Activated CD8-positive, alpha-beta memory T cell treated with anti-CD3 and anti-CD28 coated beads for 24 hours (primary cell): ENCODE results near the gene DHX16.
A peak's percentile ranks its signal among the peaks of the same experiment; 100 is the strongest.
"Not testable (repeated sequence)": the region's sequence is repeated elsewhere in the genome, so short reads cannot be mapped to it uniquely, and the experiment has no call there.

Source experiments
- DNase-seq: peaks from one replicate; pipeline ENCODE4 v3.0.0-alpha.2; 2020

Gene DHX16

DNA sequence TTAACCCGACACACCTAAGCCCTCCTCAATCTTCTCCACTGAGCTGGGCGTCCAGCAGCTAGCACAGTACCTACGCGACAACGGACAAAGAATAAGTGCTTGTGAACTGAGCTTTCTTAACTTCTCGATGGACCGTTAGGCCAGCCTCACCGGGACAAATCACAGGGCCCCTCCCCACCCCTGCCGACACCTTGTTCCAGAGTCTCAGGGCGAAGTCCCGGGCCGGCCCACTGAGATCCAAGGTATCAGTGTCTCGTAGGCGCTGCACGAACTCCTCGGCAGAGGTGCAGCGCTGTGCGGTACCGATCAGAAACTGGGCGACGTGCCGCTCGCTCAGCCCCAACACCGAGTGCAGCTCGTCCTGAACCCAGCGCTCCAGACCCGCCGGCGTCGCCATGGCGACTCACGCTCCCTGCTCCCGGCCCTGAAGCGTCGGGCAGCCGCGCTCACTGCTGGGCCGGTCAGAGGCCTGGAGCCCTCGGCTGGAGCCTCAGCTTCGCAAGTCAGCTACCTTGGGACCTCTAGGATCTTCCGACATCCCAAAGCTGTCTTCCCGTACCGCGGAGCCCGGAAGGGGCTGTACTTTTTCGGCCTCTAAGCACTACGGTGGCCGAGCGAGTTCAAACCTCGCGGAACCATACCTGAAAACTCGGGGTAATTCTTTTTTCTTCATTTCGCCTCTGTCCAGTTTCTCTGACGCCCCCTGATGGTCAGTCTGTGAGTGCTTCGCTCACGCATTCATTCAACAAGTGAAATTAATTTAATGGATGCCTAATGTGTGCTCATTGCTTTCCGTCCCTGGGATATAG is at the start of gene DHX16:
DHX16 (minus strand) TSS at position 562 of the 809 bp plus-strand sequence; CDS start at position 397, 165 bp downstream.
- peak; percentile 94 for DNase-seq

DNA sequence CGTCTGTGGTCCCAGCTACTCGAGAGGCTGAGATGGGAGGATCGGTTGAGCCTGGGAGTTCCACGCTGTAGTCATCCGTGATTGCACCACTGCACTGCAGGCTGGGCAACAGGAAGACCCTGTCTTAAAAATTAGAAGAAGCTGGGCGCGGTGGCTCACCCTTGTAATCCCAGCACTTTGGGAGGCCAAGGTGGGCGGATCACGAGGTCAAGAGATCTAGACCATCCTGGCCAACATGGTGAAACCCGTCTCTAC is 49.1 kb upstream of the DHX16 start:
- DNase-seq: peak; percentile 72

DNA sequence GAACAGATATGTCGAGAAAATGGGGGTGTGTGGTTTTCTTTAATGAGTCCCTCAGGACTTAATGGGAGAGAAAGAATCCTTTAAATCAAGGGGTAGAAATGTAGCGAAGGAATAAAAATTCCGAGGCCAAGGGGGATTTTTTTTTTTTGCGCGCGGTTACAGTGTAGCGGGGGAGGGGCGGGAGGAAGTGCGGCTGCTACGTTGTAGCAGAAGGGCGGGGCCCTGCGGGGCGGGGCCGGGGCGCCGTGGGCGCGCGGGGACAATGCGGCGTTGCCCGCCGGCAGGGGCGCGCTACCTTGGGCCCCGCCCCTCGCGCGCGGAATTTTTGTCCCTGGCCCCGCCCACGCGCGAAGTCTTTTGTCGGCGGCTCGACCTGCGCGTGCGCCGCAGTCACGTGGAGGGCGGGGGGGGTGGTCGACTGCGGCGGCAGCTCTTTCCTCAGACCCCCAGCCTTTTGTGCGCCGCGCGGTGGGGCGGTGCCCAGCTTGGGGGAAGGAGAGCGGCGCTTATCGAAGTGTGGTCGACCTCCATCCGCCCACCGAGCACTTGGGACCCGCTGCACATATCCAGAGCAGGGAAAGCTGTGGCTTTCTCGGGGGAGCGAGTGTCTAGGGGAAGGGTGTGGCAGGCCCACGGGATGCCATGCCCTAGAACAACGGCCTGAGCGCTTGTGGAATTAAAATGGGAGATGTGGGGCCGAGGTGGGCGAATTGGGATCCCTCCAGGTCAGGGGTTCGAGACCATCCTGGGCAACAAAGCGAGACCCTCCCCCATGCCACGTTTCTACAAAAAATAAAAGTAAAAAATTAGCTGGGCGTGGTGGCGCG is 48.6 kb upstream of the DHX16 start:
- peak; percentile 98 for DNase-seq

DNA sequence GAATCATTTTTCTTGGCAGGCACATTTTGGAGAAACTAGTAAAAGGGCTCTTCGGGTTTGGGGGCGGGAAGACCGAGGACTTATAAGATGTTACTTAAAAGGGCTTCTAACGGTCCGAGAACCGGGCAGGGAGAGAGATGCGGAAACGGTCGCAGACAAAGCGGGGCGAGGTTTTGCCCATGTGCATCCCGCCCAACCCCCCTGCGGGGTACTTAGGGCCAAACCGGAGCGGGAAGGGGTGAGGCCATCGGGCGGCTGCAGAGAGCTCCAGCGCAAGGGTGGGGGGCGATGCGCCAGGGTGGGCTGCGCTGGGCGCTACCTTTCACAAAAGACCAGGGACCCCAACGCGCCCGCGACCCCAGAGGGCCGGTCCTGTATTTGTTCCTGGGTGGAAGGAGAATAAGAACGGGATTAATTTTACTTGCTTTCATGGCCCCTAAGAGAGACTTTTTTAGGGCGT is 48.0 kb upstream of the DHX16 start:
- DNase-seq: peak; percentile 89

DNA sequence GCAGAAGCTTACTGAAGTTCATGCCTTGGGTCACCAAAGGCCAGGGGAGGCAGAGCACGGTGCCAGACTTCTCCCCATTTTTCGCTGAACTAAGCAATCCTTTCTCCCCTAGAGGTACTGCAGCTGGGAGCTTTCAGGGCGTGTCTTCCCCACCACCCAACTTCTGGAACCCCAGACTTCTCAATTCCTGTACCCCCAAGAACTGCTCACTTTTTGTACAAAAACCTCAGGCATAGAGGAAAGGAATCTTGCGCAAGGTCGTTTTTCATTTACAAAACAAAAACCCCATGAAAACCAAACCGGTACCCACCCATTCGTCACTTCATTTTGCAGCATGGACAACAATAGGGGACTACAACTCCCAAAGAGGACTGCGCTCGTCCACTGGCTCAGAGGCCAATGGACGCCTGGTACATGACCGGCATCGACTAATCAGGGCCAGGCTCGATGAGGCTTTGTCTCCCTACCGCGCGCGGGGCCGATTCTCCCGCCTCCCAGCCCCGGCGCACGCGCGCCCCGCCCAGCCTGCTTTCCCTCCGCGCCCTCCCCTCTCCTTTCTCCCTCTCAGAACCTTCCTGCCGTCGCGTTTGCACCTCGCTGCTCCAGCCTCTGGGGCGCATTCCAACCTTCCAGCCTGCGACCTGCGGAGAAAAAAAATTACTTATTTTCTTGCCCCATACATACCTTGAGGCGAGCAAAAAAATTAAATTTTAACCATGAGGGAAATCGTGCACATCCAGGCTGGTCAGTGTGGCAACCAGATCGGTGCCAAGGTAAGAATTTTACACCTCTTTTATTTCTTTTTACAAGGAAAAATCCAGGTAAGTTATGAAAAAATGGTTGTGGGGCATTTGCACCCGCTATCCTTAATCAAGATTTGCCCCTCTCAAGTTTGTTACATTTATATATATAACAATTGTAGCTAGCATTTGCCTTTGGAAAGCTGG is 47.3 kb upstream of the DHX16 start, which contains the start of gene TUBB:
TUBB (plus strand) TSS at position 562 of the 947 bp plus-strand sequence; CDS start at position 717, 155 bp downstream.
- DNase-seq: peak; percentile 97

DNA sequence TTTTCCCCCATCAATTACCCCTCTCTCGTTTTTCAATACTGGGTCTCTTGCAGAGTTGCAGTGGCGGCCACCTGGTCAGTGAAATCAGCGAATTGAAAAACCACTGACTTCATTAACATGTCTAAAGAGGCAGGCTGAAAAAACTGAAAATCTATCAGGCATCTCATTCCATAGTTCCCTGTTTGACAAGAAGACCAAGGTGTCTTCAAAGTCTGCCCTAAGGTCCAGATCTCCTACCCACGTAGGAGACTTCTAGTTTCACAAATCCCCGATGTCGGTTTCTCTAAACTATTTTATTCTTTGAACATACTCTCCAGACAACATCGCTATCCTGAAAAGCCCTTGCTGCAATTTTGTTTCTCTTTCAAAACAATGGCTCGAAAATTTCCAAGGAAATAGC is 46.5 kb upstream of the DHX16 start:
- no peak for DNase-seq

DNA sequence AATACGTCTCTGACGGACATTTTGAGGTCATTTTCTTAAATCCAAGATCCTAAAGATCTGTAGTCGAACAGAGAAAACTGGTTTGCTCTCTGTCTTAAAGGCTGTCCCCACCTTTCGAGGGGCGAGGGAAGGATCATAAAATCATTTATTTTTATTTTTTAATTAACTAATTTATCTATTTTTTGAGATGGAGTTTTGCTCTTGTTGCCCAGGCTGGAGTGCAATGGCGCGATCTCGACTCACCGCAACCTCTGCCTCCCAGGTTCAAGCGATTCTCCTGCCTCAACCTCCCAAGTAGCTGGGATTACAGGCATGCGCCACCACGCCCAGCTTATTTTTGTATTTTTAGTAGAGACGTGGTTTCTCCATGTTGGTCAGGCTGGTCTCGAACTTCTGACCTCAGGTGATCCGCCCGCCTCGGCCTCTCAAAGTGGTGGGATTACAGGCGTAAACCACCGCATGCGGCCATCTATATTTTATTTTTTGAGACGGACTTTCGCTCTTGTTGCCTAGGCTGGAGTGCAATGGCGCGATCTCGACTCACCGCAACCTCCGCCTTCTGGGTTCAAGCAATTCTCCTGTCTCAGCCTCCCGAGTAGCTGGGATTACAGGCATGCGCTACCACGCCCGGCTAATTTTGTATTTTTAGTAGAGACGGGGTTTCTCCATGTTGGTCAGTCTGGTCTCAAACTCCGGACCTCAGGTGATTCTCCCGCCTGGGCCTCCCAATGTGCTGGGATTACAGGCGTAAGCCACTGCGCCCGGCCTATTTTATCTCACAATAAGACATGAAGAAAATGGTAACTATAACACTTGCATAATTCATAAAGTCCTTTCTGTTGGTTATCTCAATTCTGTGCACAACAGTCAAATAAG is 45.3 kb upstream of the DHX16 start:
- not testable (repeated sequence) for DNase-seq

DNA sequence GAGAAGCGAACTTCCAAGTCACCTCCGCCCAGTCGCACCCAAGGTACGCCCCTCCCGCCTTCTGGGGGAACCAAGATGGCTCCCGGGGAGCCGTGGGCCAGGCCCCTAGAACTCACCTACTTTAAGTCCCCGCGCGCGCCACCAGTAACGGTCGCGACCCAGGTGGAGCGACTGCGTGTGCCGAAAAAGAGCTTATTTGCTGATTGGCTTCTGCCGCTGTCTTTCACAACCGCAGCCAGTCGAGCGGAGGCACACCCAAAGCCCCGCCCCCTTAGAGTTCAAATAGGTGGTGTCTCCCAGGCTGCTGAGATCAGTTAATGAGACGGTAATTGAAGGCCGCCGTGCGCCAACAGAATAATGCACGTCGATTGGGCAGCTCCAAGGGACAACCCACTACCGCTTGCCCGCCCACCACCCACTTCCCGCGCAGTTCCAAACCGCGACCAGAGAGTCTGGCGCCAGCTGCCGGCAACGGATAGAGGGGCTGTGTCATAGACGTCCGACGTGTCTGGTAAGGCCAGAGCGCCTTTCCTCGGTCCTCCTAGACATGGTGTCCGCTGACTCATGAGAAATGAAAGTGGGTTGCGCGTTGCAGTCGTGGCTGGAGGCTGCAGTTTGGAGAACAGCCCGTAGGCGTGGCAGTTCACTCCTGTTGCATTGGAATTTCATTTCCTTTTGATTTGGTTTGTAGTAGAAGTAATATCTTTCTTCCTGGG is 44.5 kb upstream of the DHX16 start, which contains the start of gene MDC1:
MDC1 (minus strand) TSS at position 153 of the 716 bp plus-strand sequence. CDS start 2,106 bp downstream, outside the sequence.
- DNase-seq: peak; percentile 97

DNA sequence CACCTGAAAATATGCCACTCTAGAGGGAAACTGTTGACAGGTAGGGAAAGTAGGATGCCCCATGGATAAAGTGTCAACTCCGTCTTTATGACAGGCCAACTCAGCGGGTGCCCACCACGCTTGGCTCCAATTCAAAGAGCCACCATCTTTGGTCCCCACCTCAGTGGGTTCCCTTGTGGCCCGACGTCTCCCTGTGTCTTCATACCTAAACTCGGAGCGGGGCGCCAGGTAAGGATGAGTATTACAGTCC is 44.0 kb upstream of the DHX16 start:
- DNase-seq: no peak

DNA sequence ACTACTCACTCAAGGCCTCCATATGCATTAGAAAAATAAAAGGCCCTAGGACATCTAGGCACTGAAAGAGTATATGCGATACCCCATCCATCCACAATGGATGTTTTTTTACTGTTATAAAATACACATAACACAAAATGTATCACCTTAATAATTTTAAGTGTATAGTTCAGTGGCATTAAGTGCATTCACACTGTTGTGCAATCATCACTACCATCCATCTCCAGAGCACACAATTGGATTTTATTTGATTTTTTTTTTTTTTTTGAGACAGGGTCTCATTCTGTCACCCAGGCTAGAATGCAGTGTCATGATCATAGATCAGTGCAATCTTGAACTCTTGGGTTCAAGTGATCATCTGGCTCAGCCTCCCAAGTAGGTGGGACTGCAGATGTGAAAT is 41.5 kb upstream of the DHX16 start:
- no peak for DNase-seq

DNA sequence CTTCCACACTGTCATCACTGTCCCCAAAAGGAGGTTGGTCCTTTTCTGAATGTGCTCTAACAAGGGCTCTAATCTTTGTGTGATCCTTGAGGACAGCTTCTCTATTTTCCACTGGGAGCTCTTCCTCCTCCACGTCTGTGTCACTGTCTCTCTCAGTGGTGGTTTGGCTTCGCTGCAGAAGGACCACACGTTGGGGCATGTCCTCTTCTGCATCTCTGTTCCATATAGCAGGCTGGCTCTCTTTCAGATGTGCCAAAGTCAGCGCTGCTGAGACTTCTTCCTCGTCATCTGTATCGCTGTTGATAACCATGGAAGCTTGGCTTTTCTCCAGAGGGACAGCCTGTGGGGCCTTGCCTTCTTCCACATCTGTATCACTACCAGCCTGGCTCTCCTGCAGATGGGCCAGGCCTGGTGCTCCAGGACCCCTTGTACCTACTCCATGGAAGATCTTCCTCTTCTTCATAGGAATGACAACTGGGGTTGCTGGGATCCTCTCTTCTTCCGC is 39.7 kb upstream of the DHX16 start:
- no peak for DNase-seq

DNA sequence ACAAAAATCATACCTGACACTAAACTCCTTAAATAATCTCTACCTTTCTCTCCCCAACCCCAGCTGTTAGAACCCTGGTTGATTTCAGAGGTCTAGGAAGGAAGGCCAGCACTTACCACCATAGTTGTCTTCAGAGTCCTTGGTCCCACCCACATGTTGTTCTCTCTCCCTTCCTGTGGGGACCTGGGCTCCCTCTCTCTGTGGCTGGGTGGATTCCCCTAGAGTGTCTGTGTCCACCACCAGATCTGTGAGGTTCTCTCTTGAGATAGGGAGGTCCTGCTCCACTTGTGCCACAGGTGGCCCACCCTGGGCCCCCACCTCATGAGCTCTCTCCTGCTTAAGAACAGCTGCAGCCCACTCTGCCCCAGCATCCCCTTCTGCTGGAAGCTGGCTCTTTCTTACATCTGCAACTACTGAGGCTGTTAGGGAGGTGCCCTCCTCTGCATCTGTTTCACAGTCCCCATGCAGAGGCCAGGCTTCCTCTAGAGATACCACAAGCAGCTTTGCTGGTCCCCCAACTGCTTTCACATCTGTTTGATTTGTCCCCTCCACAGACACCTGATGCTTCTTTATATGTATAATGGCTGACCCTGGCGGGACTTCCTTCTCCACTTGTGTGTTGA is 39.1 kb upstream of the DHX16 start:
- DNase-seq: no peak

DNA sequence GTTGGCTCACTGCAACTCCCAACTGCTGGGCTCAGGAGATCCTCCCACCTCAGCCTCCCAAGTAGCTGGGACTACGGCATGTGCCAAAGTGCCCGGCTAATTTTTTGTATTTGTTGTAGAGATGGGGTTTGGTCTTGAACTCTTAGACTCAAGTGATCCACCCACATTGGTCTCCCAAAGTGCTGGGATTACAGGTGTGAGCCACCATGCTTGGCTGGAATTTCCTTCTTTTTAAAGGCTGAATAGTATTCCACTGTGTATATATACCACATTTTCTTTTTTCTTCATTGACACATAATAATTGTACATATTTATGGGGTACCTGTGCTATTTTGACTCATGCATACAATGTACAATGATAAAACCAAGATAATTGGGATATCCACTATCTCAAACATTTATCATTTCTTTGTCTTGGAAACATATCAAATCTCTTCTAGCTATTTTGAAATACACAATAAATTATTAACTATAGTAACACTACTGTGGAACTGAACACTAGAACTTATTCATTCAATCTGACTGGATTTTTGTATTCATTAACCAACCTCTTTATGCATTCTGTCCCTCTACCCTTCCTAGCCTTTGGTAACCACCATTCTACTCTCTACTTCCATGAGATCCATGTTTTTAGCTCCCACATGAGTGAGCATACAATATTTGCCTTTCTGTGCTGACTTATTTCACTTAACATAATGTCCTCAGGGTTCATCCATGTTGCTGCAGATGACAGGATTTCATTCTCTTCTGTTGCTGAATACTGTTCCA is 36.5 kb upstream of the DHX16 start:
- no peak for DNase-seq

DNA sequence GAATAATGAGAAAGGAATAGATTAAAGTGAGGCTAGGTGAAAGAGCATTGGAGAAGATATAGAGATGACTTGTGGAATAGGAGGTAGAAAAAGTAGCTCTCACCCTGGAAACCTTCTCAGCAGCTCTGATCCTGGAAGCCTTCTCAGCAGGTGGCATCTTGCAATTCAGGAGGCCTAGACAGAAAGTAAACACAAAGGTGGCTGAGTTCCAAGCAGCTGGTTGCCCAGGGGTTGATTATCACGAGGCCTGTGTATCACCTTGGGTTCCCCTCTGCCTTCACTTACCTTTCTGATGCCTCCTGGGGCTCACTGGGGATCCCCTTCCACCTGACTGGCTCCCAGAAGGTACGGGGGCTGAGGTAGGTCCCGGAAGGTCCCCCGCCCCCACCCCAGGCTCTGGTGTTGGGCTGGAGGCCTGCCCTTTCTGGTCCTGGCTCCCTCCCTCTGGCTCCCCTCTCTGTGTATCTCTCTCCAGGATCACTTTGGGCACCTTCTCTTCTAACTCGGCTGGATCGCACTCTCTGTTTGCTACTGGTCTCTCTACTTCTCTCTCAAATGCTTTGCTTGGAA is 34.6 kb upstream of the DHX16 start:
- no peak for DNase-seq

DNA sequence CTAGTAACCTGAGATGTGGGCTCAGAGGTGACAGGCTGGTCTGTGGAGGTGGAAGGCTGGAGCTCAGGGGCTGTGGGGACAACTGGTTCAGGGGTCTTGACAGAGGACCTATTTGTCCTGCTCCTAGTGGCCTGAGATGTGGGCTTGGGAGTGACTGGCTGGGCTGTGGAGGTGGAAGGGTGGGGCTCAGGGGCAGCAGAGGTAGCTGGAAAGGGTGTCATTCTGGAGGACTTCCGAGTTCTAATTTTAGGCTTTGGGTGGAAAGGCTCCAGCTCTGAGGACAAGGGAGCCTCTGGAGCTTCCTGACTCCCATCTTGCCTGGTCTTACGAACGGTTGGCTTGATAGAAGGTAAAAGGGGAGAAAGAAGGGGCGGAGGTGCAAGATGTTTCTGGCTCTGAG is 32.8 kb upstream of the DHX16 start:
- no peak for DNase-seq

DNA sequence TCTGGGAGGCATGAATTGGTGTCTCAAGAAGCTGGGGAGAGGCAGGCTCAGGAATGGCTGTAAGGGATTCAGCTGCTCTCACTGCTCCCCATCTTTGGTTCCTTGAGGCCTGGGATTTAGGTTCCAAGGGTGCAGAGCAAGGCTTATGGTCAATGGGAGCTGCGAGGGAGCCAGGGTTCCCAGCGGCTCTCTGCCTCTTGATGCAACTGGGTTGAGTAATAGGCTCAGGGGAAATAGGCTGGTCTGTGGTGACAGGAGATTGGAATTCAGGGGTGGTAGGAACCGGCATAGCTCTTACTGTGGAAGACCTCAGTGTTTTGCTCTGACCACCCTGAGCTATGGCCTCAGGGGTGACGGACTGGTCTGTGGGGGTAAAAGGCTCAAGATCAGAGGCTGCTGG is 31.0 kb upstream of the DHX16 start:
- no peak for DNase-seq

DNA sequence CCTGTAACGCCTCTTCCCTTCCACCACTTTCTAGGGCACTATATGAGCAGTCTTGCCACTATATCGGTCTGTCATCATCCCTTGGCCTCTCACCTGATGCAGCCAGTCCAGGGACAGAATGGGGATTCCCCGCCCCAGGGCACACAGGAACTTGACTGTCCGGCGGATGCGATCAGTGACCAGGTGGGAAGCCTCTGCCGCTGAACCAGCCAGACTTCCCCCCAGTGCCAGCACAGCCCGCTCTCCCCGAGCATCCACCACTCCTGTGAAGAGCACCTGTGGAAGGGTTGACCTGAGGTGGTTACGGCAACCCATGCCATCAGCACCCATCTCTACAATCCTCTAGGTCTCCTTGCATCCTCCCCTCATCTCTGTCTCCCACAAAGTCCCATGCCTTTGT is 30.2 kb upstream of the DHX16 start:
- no peak for DNase-seq

DNA sequence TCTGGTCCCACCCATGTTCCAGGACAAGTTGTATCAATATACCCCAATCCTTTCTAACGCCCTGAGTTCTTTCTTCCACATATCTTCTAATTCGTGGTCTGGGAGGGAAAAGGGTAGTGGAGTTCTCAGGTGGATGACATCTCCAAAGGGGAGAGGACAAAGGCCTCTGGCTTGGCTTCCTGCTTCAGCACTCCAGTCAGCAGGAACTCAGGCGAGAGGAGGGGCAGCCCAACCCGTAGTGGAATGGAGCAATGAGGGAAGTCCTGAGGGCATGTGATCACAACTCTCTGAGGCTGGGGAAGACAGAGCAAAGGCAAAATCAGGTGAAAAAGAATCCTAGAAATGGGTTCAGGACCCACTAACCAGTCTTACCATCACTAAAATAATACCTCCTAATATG is 27.5 kb upstream of the DHX16 start:
- DNase-seq: no peak

DNA sequence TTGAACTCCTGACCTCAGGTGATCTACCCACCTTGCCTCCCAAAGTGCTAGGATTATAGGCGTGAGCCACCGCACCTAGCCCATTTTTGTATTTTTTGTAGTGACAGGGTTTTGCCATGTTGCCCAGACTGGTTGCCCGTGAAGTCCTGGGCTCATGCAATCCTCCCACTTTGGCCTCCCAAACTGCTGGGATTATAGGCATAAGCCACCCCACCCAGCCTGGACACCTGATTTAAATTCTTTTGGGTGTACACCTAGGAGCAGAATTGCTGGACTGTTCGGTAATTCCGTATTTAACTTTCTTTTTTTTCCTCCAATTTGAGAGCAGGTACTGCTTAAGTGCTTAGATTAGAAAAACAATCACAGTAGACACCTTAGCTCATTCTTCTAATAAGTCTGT is 23.6 kb upstream of the DHX16 start:
- no peak for DNase-seq
